Gastroesophageal sphincter (tissue), 3 donors: Measurements from ENCODE around the gene CCL22.

Experiments
- EP300 ChIP-seq: sonication (generic); formaldehyde crosslinking; IDR thresholded peaks from one replicate; pipeline ENCODE4 v1.6.1; 2017; ENCODE audit warnings: antibody characterized with exemption, mild to moderate bottlenecking
- POLR2A ChIP-seq, 2 donors: fragments of 450-650 bp; IDR thresholded peaks; one replicate each; pipeline ENCODE4 v1.6.1; 2017; ENCODE audit warnings: antibody characterized with exemption in 2 of 2, mild to moderate bottlenecking in 2 of 2, moderate library complexity in 1 of 2
- TF ChIP-seq, protein P1 (sequence below), 4 experiments: fragments of 200-600 bp in 2 of 4; fragments of 450-650 bp in 2 of 4; sonication (generic) in 1 of 4; IDR thresholded peaks; one replicate each; pipeline ENCODE4 v1.5.1; 2017 to 2019; ENCODE audit warnings: antibody characterized with exemption in 4 of 4, mild to moderate bottlenecking in 2 of 4, moderate library complexity in 2 of 4

DNA sequence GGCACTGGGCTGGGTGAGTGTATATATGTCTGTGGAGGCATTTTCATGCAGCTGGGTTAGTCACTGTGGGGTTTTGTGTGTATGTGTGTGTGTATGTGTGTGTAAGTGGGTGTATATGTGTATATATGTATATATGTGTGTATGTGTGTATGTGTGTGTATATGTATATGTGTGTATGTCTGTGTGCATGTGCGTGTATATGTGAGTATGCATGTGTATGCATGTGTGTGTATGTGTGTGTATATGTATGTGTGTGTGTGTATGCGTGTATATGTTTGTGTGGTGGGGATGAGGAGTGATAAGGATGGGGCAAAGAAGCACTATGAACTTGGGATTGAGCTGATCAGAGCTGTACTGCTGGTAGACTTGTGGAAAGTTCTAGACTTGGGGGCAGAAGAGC, 45.1 kb upstream of the CCL22 start:
- TF ChIP-seq, protein P1, sequence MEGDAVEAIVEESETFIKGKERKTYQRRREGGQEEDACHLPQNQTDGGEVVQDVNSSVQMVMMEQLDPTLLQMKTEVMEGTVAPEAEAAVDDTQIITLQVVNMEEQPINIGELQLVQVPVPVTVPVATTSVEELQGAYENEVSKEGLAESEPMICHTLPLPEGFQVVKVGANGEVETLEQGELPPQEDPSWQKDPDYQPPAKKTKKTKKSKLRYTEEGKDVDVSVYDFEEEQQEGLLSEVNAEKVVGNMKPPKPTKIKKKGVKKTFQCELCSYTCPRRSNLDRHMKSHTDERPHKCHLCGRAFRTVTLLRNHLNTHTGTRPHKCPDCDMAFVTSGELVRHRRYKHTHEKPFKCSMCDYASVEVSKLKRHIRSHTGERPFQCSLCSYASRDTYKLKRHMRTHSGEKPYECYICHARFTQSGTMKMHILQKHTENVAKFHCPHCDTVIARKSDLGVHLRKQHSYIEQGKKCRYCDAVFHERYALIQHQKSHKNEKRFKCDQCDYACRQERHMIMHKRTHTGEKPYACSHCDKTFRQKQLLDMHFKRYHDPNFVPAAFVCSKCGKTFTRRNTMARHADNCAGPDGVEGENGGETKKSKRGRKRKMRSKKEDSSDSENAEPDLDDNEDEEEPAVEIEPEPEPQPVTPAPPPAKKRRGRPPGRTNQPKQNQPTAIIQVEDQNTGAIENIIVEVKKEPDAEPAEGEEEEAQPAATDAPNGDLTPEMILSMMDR (IDR thresholded peaks at IDR 0.05) = no peak
- TF ChIP-seq POLR2A (IDR thresholded peaks at IDR 0.05) (no peak), EP300 (no peak)
